ENCODE results near the gene LACC1. TPM values are rescaled to one million over a fixed set of nuclear protein-coding genes. Genes with fewer than 3 reads are reported as not detected.

Gene LACC1
- total RNA-seq, 1 donor = 21.0 TPM

DNA sequence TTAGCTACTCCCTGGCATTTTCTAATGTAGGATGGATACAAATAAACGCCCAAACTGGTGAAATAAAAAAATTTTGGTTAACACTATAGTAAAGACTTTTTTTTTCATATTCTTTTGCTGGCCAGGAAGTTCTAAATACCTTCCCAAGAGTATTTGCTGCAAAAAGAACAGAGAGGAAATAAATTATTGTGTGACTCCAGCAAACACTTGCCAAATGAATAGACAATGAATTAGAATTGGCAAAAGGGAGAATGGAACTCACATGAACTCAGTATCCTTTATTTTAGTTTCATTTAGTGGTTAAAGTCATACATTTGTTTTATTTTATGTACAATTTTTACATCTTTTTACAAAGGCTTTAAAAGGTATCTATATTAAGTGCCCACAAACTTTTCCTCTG is 58.1 kb downstream of the LACC1 start:
- Histone ChIP-seq H3K4me2 (ENCODE audit: insufficient read depth, low read length) (no peak overlapping the region), H3K4me1 (ENCODE audit: insufficient read depth, low read length) (peaks cover 6% of the 10 kb centered on the region), H3K27ac (ENCODE audit: low read depth, low read length) (no peak overlapping the region), H3K79me2 (ENCODE audit: insufficient read depth, low read length) (no peaks in the 10 kb centered on the region), H2AFZ (ENCODE audit: low read length) (no peak overlapping the region), H3K9me3 (ENCODE audit: low read depth, low read length) (no peaks in the 10 kb centered on the region), H3K27me3 (ENCODE audit: insufficient read depth, low read length) (peaks cover 17% of the 10 kb centered on the region), H3K36me3 (ENCODE audit: insufficient read depth, low read length) (no peaks in the 10 kb centered on the region), H4K20me1 (ENCODE audit: insufficient read depth, low read length) (no peaks in the 10 kb centered on the region), H3K4me3 (ENCODE audit: insufficient read depth, low read length) (no peak overlapping the region)
- DNase-seq (ENCODE audit: insufficient read length, low spot score, missing footprints) = no peak
- TF ChIP-seq, protein P1, sequence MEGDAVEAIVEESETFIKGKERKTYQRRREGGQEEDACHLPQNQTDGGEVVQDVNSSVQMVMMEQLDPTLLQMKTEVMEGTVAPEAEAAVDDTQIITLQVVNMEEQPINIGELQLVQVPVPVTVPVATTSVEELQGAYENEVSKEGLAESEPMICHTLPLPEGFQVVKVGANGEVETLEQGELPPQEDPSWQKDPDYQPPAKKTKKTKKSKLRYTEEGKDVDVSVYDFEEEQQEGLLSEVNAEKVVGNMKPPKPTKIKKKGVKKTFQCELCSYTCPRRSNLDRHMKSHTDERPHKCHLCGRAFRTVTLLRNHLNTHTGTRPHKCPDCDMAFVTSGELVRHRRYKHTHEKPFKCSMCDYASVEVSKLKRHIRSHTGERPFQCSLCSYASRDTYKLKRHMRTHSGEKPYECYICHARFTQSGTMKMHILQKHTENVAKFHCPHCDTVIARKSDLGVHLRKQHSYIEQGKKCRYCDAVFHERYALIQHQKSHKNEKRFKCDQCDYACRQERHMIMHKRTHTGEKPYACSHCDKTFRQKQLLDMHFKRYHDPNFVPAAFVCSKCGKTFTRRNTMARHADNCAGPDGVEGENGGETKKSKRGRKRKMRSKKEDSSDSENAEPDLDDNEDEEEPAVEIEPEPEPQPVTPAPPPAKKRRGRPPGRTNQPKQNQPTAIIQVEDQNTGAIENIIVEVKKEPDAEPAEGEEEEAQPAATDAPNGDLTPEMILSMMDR (IDR thresholded peaks at IDR 0.05; ENCODE audit: extremely low read depth, low read depth, low read length) = no peak

DNA sequence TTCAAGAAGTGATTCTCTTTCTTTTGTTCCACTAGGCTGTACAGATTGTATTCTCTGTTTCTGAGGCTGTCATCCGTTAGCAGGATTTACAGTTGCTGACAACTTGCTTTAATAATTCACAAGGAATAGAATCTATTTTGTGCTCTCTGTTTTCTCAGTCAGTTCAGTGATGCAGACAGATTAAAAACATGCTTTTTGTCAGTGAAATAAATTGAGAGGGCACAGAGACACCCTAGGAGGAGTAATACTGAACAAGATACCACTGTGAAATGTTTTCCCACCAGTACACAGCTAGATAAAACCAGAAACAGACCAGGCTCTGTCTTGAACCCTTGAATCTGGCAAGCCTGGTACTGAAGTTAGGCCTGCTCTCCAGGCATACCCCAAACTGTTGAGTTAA is 58.7 kb downstream of the LACC1 start:
- Histone ChIP-seq H3K4me2 (ENCODE audit: insufficient read depth, low read length) (no peak overlapping the region), H3K4me1 (ENCODE audit: insufficient read depth, low read length) (peaks cover 6% of the 10 kb centered on the region), H3K79me2 (ENCODE audit: insufficient read depth, low read length) (no peaks in the 10 kb centered on the region), H3K9me3 (ENCODE audit: low read depth, low read length) (no peaks in the 10 kb centered on the region), H4K20me1 (ENCODE audit: insufficient read depth, low read length) (no peaks in the 10 kb centered on the region), H3K27me3 (ENCODE audit: insufficient read depth, low read length) (peaks cover 22% of the 10 kb centered on the region), H3K4me3 (ENCODE audit: insufficient read depth, low read length) (no peak overlapping the region), H3K36me3 (ENCODE audit: insufficient read depth, low read length) (no peaks in the 10 kb centered on the region), H2AFZ (ENCODE audit: low read length) (no peak overlapping the region), H3K27ac (ENCODE audit: low read depth, low read length) (no peak overlapping the region)
- TF ChIP-seq, protein P1 (IDR thresholded peaks at IDR 0.05; ENCODE audit: extremely low read depth, low read depth, low read length) = no peak
- DNase-seq (ENCODE audit: insufficient read length, low spot score, missing footprints) = no peak

DNA sequence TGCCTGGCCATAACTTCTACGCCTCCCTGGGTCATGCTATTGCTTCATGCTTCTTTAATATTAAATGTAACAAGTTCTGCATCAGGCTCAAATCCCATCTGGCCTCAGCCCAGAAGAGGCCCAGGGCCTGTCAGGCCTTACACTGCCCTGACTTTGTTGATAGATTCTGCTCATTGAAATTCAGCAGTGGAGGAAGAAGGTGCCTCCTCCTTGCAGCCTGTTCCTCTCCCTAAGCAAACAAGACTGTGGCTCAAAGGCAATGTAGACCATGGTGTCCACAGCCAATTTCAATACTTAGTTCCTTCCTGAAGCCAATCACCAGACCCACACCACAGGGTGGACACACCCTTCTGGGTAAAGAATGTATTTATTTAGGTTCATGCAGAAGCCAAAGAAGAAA is 59.4 kb downstream of the LACC1 start:
- peaks cover 20% of the 10 kb centered on the region for H3K27me3 ChIP-seq (ENCODE audit: insufficient read depth, low read length)
- no peak overlapping the region for H2AFZ ChIP-seq (ENCODE audit: low read length)
- no peak overlapping the region for H3K27ac ChIP-seq (ENCODE audit: low read depth, low read length)
- no peak overlapping the region for H3K4me2 ChIP-seq (ENCODE audit: insufficient read depth, low read length)
- DNase-seq (ENCODE audit: insufficient read length, low spot score, missing footprints) = no peak
- no peaks in the 10 kb centered on the region for H4K20me1 ChIP-seq (ENCODE audit: insufficient read depth, low read length)
- H3K4me1 ChIP-seq (ENCODE audit: insufficient read depth, low read length) = peaks cover 6% of the 10 kb centered on the region
- H3K9me3 ChIP-seq (ENCODE audit: low read depth, low read length) = no peaks in the 10 kb centered on the region
- H3K79me2 ChIP-seq (ENCODE audit: insufficient read depth, low read length) = no peaks in the 10 kb centered on the region
- TF ChIP-seq, protein P1 (IDR thresholded peaks at IDR 0.05; ENCODE audit: extremely low read depth, low read depth, low read length) = no peak
- H3K36me3 ChIP-seq (ENCODE audit: insufficient read depth, low read length) = no peaks in the 10 kb centered on the region
- H3K4me3 ChIP-seq (ENCODE audit: insufficient read depth, low read length) = no peak overlapping the region

DNA sequence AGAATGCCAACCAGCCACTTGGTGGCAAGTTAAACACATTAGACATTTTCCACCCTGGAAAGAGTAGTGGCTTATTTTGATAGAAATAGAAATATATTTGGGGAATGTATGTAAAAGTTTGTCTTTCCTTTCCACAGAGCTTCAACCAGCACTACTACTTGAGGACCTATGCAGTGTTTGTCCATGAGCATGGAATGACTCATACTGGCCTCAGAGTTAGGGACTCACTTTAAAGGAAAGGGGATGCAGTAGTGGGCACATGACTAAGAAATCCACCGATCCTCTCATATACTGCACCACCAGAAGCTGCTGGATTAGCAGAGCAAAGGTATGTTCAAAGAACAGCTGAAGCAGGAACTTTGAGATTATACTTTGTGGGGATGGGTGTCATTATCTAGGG is 62.6 kb downstream of the LACC1 start:
- DNase-seq (ENCODE audit: insufficient read length, low spot score, missing footprints) = no peak
- H3K36me3 ChIP-seq (ENCODE audit: insufficient read depth, low read length) = no peaks in the 10 kb centered on the region
- no peaks in the 10 kb centered on the region for H4K20me1 ChIP-seq (ENCODE audit: insufficient read depth, low read length)
- no peaks in the 10 kb centered on the region for H3K9me3 ChIP-seq (ENCODE audit: low read depth, low read length)
- H3K4me3 ChIP-seq (ENCODE audit: insufficient read depth, low read length) = no peak overlapping the region
- no peak overlapping the region for H3K27ac ChIP-seq (ENCODE audit: low read depth, low read length)
- no peak overlapping the region for H2AFZ ChIP-seq (ENCODE audit: low read length)
- H3K79me2 ChIP-seq (ENCODE audit: insufficient read depth, low read length) = no peaks in the 10 kb centered on the region
- H3K4me1 ChIP-seq (ENCODE audit: insufficient read depth, low read length) = no peaks in the 10 kb centered on the region
- TF ChIP-seq, protein P1 (IDR thresholded peaks at IDR 0.05; ENCODE audit: extremely low read depth, low read depth, low read length) = no peak
- peaks cover 16% of the 10 kb centered on the region for H3K27me3 ChIP-seq (ENCODE audit: insufficient read depth, low read length)
- H3K4me2 ChIP-seq (ENCODE audit: insufficient read depth, low read length) = no peak overlapping the region

Other genes with a start within 250 kb of the LACC1 start
- gene ENOX1, start 92.9 kb upstream of the LACC1 start, total RNA-seq = 5.4 and 7.1 TPM in 2 replicates
- 4.7 and 15.0 TPM in 2 replicates for gene CCDC122, start 164 bp upstream of the LACC1 start, total RNA-seq